ENCODE measurements around the gene AFF3.

DNA sequence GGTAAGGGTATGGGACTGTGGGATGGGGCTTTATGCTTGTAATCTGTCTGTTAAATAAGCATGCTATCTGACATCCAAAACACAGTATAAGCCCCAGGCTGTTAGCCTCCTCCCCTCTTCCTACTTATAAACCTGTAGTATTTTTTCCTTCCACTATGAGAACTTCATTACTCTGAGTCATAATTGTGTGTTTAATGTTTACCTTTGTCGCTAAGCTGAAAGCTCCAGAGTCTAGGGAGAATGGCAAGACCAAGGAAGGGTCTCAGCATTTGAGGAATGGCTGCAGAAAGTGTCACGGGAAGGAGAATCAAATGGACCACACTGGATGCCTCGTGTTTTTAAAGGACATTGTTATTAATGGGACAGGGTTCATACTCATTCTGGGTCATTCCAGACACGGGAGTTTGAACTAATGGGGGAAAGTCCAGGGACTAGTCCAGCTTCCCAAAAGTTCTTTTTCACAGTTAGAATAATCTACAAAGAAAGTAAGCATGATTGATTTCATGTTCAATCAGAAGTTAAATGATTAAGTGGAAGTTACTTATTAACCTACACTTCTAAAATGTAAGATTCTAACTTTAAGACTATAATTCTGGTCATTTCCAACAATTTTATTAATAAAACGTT is 292.2 kb downstream of the AFF3 start:
- TF ChIP-seq POLR2A (IDR thresholded peaks at IDR 0.05; ENCODE audit: borderline replicate concordance, extremely low read depth, insufficient read depth, insufficient read length), result no peak
- TF ChIP-seq CTCF (IDR thresholded peaks at IDR 0.05 in 2 of 3, conservative IDR thresholded peaks at IDR 0.05 in 1 of 3; ENCODE audit: borderline replicate concordance in 1 of 3, insufficient read depth in 1 of 3, low read depth in 2 of 3, low read length in 2 of 3), result no peak
- TF ChIP-seq JUND (IDR thresholded peaks at IDR 0.05), result no peak
- TF ChIP-seq EZH2phosphoT487 (IDR thresholded peaks at IDR 0.05; ENCODE audit: borderline replicate concordance), result no peak
- TF ChIP-seq, protein P1, sequence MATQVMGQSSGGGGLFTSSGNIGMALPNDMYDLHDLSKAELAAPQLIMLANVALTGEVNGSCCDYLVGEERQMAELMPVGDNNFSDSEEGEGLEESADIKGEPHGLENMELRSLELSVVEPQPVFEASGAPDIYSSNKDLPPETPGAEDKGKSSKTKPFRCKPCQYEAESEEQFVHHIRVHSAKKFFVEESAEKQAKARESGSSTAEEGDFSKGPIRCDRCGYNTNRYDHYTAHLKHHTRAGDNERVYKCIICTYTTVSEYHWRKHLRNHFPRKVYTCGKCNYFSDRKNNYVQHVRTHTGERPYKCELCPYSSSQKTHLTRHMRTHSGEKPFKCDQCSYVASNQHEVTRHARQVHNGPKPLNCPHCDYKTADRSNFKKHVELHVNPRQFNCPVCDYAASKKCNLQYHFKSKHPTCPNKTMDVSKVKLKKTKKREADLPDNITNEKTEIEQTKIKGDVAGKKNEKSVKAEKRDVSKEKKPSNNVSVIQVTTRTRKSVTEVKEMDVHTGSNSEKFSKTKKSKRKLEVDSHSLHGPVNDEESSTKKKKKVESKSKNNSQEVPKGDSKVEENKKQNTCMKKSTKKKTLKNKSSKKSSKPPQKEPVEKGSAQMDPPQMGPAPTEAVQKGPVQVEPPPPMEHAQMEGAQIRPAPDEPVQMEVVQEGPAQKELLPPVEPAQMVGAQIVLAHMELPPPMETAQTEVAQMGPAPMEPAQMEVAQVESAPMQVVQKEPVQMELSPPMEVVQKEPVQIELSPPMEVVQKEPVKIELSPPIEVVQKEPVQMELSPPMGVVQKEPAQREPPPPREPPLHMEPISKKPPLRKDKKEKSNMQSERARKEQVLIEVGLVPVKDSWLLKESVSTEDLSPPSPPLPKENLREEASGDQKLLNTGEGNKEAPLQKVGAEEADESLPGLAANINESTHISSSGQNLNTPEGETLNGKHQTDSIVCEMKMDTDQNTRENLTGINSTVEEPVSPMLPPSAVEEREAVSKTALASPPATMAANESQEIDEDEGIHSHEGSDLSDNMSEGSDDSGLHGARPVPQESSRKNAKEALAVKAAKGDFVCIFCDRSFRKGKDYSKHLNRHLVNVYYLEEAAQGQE (IDR thresholded peaks at IDR 0.05; ENCODE audit: low read depth), result no peak
- no peak for TF ChIP-seq SIN3A (IDR thresholded peaks at IDR 0.05; ENCODE audit: low read depth)
- TF ChIP-seq POLR2AphosphoS5 (IDR thresholded peaks at IDR 0.05; ENCODE audit: low read depth, low read length), result no peak
- no peak for TF ChIP-seq ELF1 (IDR thresholded peaks at IDR 0.05; ENCODE audit: borderline replicate concordance, low read depth)
- no peak for TF ChIP-seq YY1 (IDR thresholded peaks at IDR 0.05; ENCODE audit: extremely low read depth, insufficient replicate concordance, low read depth, low read length)

Measured in HCT116 (cell line).